ENCODE data around the gene CCNT2.

DNA sequence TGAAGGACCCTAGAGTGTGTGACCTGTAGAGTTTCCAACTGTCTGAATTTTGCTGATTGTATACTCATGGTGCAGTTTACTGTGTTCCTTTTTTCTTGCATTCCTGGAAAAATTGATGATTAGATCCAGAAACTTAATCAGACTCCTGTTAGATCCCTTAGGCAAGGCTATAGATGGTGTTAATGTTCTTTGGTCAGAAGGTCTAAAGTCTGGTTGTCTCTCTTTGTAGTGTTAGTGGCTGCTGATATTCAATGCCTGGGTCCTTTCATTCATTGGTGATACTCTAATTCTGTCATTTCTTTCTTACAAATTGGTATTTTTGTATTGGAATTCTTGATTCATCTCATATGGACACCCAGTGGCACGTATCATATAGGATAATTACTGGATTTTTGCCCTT lies 6.3 kb downstream of the CCNT2 start:
- TF ChIP-seq CTCF (IDR thresholded peaks at IDR 0.05) (no peak), POLR2A (IDR thresholded peaks at IDR 0.05) (no peak)

All from esophagus squamous epithelium (tissue), 4 donors.